Tibial artery (tissue), 4 donors: ENCODE measurements around the gene RNF41.

Experiments used
- DNase-seq, 2 donors: peaks; one replicate each; pipeline ENCODE4 v3.0.0-alpha.2; 2019
- H3K27ac ChIP-seq, 2 donors: fragments of 200-600 bp; sonication (generic) in 1 of 2; 1 replicate in 1 of 2; 2 replicates in 1 of 2; pipeline ENCODE4 v1.5.1; 2018 to 2019; ENCODE audit warnings: mild to moderate bottlenecking in 1 of 2
- H3K27me3 ChIP-seq, 2 donors: fragments of 200-600 bp; sonication (generic) in 1 of 2; one replicate each; pipeline versions ENCODE4 v1.5.1 to v1.6.0; 2016 to 2019
- H3K36me3 ChIP-seq, 3 donors: fragments of 200-600 bp; sonication (generic) in 2 of 3; one replicate each; pipeline ENCODE4 v1.5.1; 2016 to 2019; ENCODE audit warnings: mild to moderate bottlenecking in 2 of 3
- H3K4me1 ChIP-seq, 4 donors: fragments of 200-600 bp; sonication (generic) in 2 of 4; 1 replicate in 3 of 4; 2 replicates in 1 of 4; pipeline ENCODE4 v1.5.1; 2016 to 2019
- H3K4me3 ChIP-seq, 2 donors: fragments of 200-600 bp; sonication (generic) in 1 of 2; 1 replicate in 1 of 2; 2 replicates in 1 of 2; pipeline ENCODE4 v1.5.1; 2018 to 2019; ENCODE audit warnings: mild to moderate bottlenecking in 2 of 2
- H3K9me3 ChIP-seq, 3 donors: fragments of 200-600 bp; sonication (generic) in 1 of 3; one replicate each; pipeline ENCODE4 v1.5.1; 2016 to 2019
- intact Hi-C: fragments of 100-400 bp; cut with DNase I; formaldehyde crosslinking; loops from one replicate; pipeline ENCODE4 v1.15.0; 2023; ENCODE audit warnings: low total_unique reads
- TF ChIP-seq, protein P1 (sequence below), 2 experiments: fragments of 200-600 bp in 1 of 2; fragments of 450-650 bp in 1 of 2; IDR thresholded peaks; one replicate each; pipeline ENCODE4 v1.5.1; 2017 to 2019; ENCODE audit warnings: antibody characterized with exemption in 2 of 2, mild to moderate bottlenecking in 1 of 2, moderate library complexity in 1 of 2

Gene RNF41

DNA sequence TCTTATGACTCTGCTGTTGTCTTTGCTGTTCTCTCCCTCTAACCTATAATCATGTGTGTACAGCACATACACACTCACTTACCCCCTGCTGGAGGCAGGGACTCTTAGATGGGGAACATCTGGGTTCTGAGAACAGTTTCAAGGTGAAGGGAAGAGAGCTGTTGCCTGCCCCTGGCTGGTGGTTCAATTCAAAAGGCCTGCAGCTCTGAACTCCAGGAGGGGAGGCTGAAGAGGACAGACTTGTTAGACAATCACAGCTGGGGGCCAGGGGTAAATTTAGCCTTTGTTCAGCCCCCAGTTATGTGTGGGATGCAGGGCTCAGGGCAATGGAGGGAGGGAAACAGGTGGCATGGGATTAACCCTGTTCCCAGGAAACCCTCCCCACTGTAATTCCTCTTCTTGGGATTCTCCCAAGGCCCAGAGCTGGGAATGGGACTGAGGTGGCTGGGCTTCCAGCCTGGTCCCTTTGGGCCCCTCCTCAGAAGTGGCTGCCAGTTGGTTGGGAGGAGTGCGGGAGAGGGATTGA is 67.4 kb downstream of the RNF41 start:
- no peaks in the 10 kb centered on the region for H3K27me3 ChIP-seq
- intact Hi-C loops: no loop called here
- peaks cover 0 to 23% (median 17%) of the 10 kb centered on the region in 4 donors for H3K4me1 ChIP-seq
- DNase-seq: no peak
- H3K27ac ChIP-seq: no peak overlapping the region
- TF ChIP-seq, protein P1, sequence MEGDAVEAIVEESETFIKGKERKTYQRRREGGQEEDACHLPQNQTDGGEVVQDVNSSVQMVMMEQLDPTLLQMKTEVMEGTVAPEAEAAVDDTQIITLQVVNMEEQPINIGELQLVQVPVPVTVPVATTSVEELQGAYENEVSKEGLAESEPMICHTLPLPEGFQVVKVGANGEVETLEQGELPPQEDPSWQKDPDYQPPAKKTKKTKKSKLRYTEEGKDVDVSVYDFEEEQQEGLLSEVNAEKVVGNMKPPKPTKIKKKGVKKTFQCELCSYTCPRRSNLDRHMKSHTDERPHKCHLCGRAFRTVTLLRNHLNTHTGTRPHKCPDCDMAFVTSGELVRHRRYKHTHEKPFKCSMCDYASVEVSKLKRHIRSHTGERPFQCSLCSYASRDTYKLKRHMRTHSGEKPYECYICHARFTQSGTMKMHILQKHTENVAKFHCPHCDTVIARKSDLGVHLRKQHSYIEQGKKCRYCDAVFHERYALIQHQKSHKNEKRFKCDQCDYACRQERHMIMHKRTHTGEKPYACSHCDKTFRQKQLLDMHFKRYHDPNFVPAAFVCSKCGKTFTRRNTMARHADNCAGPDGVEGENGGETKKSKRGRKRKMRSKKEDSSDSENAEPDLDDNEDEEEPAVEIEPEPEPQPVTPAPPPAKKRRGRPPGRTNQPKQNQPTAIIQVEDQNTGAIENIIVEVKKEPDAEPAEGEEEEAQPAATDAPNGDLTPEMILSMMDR (IDR thresholded peaks at IDR 0.05): no peak
- peaks cover under 1 to 10% (median 1%) of the 10 kb centered on the region in 3 donors for H3K36me3 ChIP-seq
- no peak overlapping the region for H3K4me3 ChIP-seq
- H3K9me3 ChIP-seq: no peaks in the 10 kb centered on the region

- peaks cover 0 to 7% (median 0%) of the 10 kb centered on the region in 3 donors for H3K36me3 ChIP-seq
- H3K27ac ChIP-seq: no peak overlapping the region
- peaks cover 0 to 23% (median 17%) of the 10 kb centered on the region in 4 donors for H3K4me1 ChIP-seq
- H3K27me3 ChIP-seq: no peaks in the 10 kb centered on the region
- TF ChIP-seq, protein P1 (IDR thresholded peaks at IDR 0.05): no peak
- H3K9me3 ChIP-seq: no peaks in the 10 kb centered on the region
- DNase-seq: no peak
- intact Hi-C loops: no loop called here
- H3K4me3 ChIP-seq: no peak overlapping the region
These were observed 68.0 kb downstream of the RNF41 start for GRCh38 chr12:56153678-56154065.

- Histone ChIP-seq H3K9me3 (no peaks in the 10 kb centered on the region), H3K27me3 (no peaks in the 10 kb centered on the region), H3K27ac (peak overlapping the region; percentile 80 to 88), H3K4me1 (peaks cover 0 to 23% (median 17%) of the 10 kb centered on the region in 4 donors), H3K36me3 (peaks cover 0 to 7% (median 0%) of the 10 kb centered on the region in 3 donors), H3K4me3 (peak overlapping the region; percentile 58 to 59)
- TF ChIP-seq, protein P1 (IDR thresholded peaks at IDR 0.05): no peak
- intact Hi-C loops: no loop called here
- no peak for DNase-seq
These were observed 68.7 kb downstream of the RNF41 start for GRCh38 chr12:56152756-56153677.
